ENCODE results near the gene THADA.

Gene THADA

DNA sequence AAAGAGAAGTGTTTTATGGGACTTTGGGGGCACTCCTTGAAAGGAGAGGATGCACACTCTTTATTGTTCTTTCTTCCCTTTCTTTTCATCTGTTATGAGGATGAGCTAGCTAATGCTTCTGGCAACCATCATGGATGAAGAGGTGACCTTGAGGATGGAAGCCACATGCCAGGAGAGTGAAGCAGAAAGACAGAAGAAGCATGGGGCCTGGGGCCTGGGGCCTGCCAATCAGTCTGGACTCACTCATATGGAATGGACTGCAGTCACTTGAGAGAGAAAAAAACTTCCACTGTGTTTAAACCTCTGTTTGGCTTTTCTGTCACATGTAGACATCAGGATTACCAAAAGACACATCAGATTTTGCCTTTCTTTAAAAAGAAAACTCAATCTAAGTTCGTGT is 333.6 kb downstream of the THADA start:
- Histone ChIP-seq H3K27me3 (ENCODE audit: insufficient read depth, poor library complexity, severe bottlenecking) (no peaks in the 10 kb centered on the region), H3K4me3 (replicated peaks; ENCODE audit: insufficient read depth, low read length) (no peak overlapping the region), H3K27ac (replicated peaks) (no peak overlapping the region)
- no peak for DNase-seq (ENCODE audit: low read depth in 1 of 2, low spot score in 1 of 2)
- no peak for TF ChIP-seq GABPA (IDR thresholded peaks at IDR 0.05; ENCODE audit: low read depth)
- TF ChIP-seq SPI1 (IDR thresholded peaks at IDR 0.05; ENCODE audit: borderline replicate concordance, low read depth) = no peak
- TF ChIP-seq, protein P1, sequence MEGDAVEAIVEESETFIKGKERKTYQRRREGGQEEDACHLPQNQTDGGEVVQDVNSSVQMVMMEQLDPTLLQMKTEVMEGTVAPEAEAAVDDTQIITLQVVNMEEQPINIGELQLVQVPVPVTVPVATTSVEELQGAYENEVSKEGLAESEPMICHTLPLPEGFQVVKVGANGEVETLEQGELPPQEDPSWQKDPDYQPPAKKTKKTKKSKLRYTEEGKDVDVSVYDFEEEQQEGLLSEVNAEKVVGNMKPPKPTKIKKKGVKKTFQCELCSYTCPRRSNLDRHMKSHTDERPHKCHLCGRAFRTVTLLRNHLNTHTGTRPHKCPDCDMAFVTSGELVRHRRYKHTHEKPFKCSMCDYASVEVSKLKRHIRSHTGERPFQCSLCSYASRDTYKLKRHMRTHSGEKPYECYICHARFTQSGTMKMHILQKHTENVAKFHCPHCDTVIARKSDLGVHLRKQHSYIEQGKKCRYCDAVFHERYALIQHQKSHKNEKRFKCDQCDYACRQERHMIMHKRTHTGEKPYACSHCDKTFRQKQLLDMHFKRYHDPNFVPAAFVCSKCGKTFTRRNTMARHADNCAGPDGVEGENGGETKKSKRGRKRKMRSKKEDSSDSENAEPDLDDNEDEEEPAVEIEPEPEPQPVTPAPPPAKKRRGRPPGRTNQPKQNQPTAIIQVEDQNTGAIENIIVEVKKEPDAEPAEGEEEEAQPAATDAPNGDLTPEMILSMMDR (IDR thresholded peaks at IDR 0.05; ENCODE audit: insufficient read depth, low read length) = no peak
- TF ChIP-seq POLR2AphosphoS5 (IDR thresholded peaks at IDR 0.05; ENCODE audit: low read depth) = no peak
- TF ChIP-seq, protein P2, sequence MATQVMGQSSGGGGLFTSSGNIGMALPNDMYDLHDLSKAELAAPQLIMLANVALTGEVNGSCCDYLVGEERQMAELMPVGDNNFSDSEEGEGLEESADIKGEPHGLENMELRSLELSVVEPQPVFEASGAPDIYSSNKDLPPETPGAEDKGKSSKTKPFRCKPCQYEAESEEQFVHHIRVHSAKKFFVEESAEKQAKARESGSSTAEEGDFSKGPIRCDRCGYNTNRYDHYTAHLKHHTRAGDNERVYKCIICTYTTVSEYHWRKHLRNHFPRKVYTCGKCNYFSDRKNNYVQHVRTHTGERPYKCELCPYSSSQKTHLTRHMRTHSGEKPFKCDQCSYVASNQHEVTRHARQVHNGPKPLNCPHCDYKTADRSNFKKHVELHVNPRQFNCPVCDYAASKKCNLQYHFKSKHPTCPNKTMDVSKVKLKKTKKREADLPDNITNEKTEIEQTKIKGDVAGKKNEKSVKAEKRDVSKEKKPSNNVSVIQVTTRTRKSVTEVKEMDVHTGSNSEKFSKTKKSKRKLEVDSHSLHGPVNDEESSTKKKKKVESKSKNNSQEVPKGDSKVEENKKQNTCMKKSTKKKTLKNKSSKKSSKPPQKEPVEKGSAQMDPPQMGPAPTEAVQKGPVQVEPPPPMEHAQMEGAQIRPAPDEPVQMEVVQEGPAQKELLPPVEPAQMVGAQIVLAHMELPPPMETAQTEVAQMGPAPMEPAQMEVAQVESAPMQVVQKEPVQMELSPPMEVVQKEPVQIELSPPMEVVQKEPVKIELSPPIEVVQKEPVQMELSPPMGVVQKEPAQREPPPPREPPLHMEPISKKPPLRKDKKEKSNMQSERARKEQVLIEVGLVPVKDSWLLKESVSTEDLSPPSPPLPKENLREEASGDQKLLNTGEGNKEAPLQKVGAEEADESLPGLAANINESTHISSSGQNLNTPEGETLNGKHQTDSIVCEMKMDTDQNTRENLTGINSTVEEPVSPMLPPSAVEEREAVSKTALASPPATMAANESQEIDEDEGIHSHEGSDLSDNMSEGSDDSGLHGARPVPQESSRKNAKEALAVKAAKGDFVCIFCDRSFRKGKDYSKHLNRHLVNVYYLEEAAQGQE (IDR thresholded peaks at IDR 0.05; ENCODE audit: insufficient replicate concordance, low read depth) = no peak

DNA sequence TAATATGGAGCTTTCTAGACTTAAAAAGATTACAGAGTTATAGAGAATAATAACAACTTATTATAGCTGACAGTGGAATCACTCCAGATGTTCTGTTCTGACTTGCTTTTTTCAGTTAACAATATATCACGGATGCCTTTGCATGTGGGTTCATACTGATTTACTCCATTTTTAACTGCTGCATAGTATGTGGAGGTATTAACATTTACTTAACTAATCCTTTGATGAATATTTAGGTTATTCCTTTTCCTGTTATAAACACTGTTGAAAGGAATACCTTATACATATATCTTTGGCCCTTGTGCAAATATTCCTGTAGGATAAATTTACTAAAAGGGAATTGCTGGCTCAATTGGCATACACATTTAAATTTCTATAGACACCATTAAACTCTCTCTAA is 336.3 kb downstream of the THADA start:
- Histone ChIP-seq H3K4me3 (replicated peaks; ENCODE audit: insufficient read depth, low read length) (no peak overlapping the region), H3K27ac (replicated peaks) (no peak overlapping the region), H3K27me3 (ENCODE audit: insufficient read depth, poor library complexity, severe bottlenecking) (no peaks in the 10 kb centered on the region)
- no peak for TF ChIP-seq POLR2AphosphoS5 (IDR thresholded peaks at IDR 0.05; ENCODE audit: low read depth)
- TF ChIP-seq SPI1 (IDR thresholded peaks at IDR 0.05; ENCODE audit: borderline replicate concordance, low read depth) = no peak
- TF ChIP-seq, protein P2 (IDR thresholded peaks at IDR 0.05; ENCODE audit: insufficient replicate concordance, low read depth) = no peak
- DNase-seq (ENCODE audit: low read depth in 1 of 2, low spot score in 1 of 2) = no peak

DNA sequence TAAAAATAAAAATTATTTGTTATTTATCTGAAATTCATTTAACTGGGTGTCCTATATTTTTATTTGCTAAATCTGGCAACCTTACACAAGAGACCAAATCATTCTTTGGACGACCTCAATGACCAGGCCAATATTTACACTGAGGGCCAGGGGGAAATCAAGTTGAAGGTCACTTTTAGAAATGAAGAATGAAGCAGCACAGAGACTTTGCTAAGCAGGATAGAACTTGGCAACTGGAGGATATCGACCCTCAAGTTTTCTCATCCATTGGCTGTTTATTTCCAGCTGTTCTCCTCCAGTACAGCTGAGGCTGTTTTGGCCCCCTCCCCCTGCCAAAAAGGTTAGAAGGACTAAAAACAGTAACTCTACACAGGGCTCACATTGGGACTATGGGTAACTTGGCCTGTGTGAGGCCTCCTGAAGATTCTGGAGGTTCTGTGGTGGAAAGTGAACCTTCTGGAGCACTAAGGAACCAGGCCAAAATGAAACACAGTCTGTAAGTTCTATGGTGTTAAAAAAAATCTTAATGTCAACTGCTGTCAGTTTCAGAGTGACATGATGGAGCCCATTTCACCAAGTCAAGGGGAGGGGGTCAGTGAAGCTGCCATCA is 337.2 kb downstream of the THADA start:
- no peak for TF ChIP-seq POLR2AphosphoS5 (IDR thresholded peaks at IDR 0.05; ENCODE audit: low read depth)
- TF ChIP-seq, protein P1 (IDR thresholded peaks at IDR 0.05; ENCODE audit: insufficient read depth, low read length) = no peak
- TF ChIP-seq, protein P2 (IDR thresholded peaks at IDR 0.05; ENCODE audit: insufficient replicate concordance, low read depth) = no peak
- no peak for TF ChIP-seq SPI1 (IDR thresholded peaks at IDR 0.05; ENCODE audit: borderline replicate concordance, low read depth)
- TF ChIP-seq GABPA (IDR thresholded peaks at IDR 0.05; ENCODE audit: low read depth) = no peak
- H3K4me3 ChIP-seq (replicated peaks; ENCODE audit: insufficient read depth, low read length) = no peak overlapping the region
- no peak for DNase-seq (ENCODE audit: low read depth in 1 of 2, low spot score in 1 of 2)
- no peak overlapping the region for H3K27ac ChIP-seq (replicated peaks)
- no peaks in the 10 kb centered on the region for H3K27me3 ChIP-seq (ENCODE audit: insufficient read depth, poor library complexity, severe bottlenecking)

Data from HL-60 (cell line).